GM18499 (cell line): ENCODE data around the gene SLC6A3.
"Not testable (repeated sequence)": the region's sequence is repeated elsewhere in the genome, so short reads cannot be mapped to it uniquely, and the experiment has no call there.

Source experiments
- ATAC-seq: cut with Tn5 transposase; IDR thresholded peaks from one replicate; pipeline ENCODE4 v1.9.1; 2021; ENCODE audit warnings: moderate number of reproducible peaks; ENCODE audit not compliant: insufficient read depth, unreplicated experiment

The SLC6A3 gene

GRCh38 chr5:1465966-1466471, 20.8 kb upstream of the SLC6A3 start:
- no peak for ATAC-seq

- ATAC-seq = no peak
These were observed 19.9 kb upstream of the SLC6A3 start for GRCh38 chr5:1465117-1465516.

- no peak for ATAC-seq
These were observed 19.3 kb upstream of the SLC6A3 start for GRCh38 chr5:1464511-1464910.

- no peak for ATAC-seq
These were observed 18.8 kb upstream of the SLC6A3 start for GRCh38 chr5:1464096-1464446.

- ATAC-seq = no peak
These were observed 18.3 kb upstream of the SLC6A3 start for GRCh38 chr5:1463326-1464095.

- no peak for ATAC-seq
These were observed 17.1 kb upstream of the SLC6A3 start for GRCh38 chr5:1462358-1462757.

- no peak for ATAC-seq
These were observed 16.2 kb upstream of the SLC6A3 start for GRCh38 chr5:1461396-1461795.

- ATAC-seq = no peak
These were observed 14.9 kb upstream of the SLC6A3 start for GRCh38 chr5:1460054-1460682.

- ATAC-seq = not testable (repeated sequence)
These were observed 14.2 kb upstream of the SLC6A3 start for GRCh38 chr5:1459435-1459834.

- not testable (repeated sequence) for ATAC-seq
These were observed 11.1 kb upstream of the SLC6A3 start for GRCh38 chr5:1456110-1456881.

- no peak for ATAC-seq
These were observed 8.4 kb upstream of the SLC6A3 start for GRCh38 chr5:1453613-1454012.

- no peak for ATAC-seq
These were observed 3.9 kb upstream of the SLC6A3 start for GRCh38 chr5:1449081-1449630.

- ATAC-seq = no peak
These were observed 3.3 kb upstream of the SLC6A3 start for GRCh38 chr5:1448511-1449011.

- ATAC-seq = no peak
These were observed 2.6 kb upstream of the SLC6A3 start for GRCh38 chr5:1447671-1448361.

- ATAC-seq = no peak
These were observed 1.5 kb upstream of the SLC6A3 start for GRCh38 chr5:1446602-1447343.

- no peak for ATAC-seq
These were observed 705 bp upstream of the SLC6A3 start for GRCh38 chr5:1445689-1446601.

- ATAC-seq = no peak
These were observed 665 bp downstream of the SLC6A3 start for GRCh38 chr5:1444361-1445189.

- ATAC-seq = no peak
These were observed 1.3 kb downstream of the SLC6A3 start for GRCh38 chr5:1443991-1444360.
